ENCODE measurements around the gene TENM4.

Gene TENM4

DNA sequence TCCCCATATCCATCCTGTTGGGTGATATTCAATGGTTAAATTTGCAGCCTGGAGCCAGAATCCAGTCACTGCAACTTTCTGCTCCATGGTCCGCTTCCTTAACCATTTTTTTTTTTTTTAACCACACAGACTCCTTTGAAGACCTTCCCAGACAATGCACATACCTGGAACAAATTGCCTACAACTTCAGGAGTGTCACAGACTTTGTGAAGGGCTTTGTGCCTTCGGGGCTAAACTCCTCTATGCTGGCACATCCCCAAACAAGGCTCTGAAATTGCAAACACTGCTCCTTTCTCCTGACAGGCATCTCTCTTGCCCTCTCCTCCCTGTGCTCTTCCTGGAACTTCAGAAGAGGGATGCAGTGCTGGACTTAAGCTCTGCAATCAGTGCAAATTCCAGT, 40.6 kb downstream of the TENM4 start (continued):
- TF ChIP-seq, protein P1, sequence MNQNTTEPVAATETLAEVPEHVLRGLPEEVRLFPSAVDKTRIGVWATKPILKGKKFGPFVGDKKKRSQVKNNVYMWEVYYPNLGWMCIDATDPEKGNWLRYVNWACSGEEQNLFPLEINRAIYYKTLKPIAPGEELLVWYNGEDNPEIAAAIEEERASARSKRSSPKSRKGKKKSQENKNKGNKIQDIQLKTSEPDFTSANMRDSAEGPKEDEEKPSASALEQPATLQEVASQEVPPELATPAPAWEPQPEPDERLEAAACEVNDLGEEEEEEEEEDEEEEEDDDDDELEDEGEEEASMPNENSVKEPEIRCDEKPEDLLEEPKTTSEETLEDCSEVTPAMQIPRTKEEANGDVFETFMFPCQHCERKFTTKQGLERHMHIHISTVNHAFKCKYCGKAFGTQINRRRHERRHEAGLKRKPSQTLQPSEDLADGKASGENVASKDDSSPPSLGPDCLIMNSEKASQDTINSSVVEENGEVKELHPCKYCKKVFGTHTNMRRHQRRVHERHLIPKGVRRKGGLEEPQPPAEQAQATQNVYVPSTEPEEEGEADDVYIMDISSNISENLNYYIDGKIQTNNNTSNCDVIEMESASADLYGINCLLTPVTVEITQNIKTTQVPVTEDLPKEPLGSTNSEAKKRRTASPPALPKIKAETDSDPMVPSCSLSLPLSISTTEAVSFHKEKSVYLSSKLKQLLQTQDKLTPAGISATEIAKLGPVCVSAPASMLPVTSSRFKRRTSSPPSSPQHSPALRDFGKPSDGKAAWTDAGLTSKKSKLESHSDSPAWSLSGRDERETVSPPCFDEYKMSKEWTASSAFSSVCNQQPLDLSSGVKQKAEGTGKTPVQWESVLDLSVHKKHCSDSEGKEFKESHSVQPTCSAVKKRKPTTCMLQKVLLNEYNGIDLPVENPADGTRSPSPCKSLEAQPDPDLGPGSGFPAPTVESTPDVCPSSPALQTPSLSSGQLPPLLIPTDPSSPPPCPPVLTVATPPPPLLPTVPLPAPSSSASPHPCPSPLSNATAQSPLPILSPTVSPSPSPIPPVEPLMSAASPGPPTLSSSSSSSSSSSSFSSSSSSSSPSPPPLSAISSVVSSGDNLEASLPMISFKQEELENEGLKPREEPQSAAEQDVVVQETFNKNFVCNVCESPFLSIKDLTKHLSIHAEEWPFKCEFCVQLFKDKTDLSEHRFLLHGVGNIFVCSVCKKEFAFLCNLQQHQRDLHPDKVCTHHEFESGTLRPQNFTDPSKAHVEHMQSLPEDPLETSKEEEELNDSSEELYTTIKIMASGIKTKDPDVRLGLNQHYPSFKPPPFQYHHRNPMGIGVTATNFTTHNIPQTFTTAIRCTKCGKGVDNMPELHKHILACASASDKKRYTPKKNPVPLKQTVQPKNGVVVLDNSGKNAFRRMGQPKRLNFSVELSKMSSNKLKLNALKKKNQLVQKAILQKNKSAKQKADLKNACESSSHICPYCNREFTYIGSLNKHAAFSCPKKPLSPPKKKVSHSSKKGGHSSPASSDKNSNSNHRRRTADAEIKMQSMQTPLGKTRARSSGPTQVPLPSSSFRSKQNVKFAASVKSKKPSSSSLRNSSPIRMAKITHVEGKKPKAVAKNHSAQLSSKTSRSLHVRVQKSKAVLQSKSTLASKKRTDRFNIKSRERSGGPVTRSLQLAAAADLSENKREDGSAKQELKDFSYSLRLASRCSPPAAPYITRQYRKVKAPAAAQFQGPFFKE (tag by site-specific recombination; IDR thresholded peaks at IDR 0.05; ENCODE audit: borderline replicate concordance), result no peak
- TF ChIP-seq OVOL3 (tag by site-specific recombination; IDR thresholded peaks at IDR 0.05) (no peak), ZNF624 (tag by site-specific recombination; IDR thresholded peaks at IDR 0.05) (no peak), ZNF555 (tag by site-specific recombination; conservative IDR thresholded peaks at IDR 0.05) (no peak), ZNF768 (tag by site-specific recombination; IDR thresholded peaks at IDR 0.05) (no peak), ZNF501 (tag by site-specific recombination; IDR thresholded peaks at IDR 0.05) (no peak), ZNF585B (tag by site-specific recombination; IDR thresholded peaks at IDR 0.05) (no peak), ZSCAN4 (tag by site-specific recombination; IDR thresholded peaks at IDR 0.05) (no peak)
- TF ChIP-seq, protein P2, sequence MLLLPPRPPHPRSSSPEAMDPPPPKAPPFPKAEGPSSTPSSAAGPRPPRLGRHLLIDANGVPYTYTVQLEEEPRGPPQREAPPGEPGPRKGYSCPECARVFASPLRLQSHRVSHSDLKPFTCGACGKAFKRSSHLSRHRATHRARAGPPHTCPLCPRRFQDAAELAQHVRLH (tag by site-specific recombination; IDR thresholded peaks at IDR 0.05), result no peak

DNA sequence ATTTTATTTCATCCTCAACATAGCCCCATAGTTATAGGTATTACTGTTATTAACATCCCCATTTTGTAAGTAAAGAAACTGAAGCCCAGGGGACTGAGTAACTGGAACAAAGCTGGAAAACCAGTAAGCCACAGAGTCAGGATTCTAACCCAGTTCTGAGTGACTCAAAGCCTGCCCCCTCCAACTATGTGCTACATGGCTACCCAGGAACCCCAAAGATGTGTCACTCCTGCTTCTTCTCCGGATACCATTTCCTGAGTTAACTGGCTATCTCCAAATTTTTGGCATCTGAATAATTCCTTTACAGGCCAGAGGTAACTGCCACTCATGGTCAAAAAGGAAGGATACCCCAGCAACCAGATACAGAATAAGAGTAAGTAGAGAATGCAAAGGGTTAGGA, 43.6 kb downstream of the TENM4 start:
- H3K4me1 ChIP-seq (ENCODE audit: control insufficient read depth, insufficient read depth, low read length), result peaks cover 4% of the 10 kb centered on the region
- CTCF ChIA-PET, result interaction anchor here (0.6 to 2.4 kb wide), 2 partner anchors 16 to 97 kb away, joined by 4 to 10 read pairs; no protein-coding TSS in a partner anchor
- no peaks in the 10 kb centered on the region for H3K9me3 ChIP-seq (ENCODE audit: control insufficient read depth, insufficient read depth, low read depth, low read length)
- TF ChIP-seq REPIN1 (tag by site-specific recombination; IDR thresholded peaks at IDR 0.05; ENCODE audit: low read depth), result no peak
- no peak for TF ChIP-seq ZNF701 (tag by site-specific recombination; IDR thresholded peaks at IDR 0.05)
- no peak for TF ChIP-seq ZNF426 (tag by site-specific recombination; IDR thresholded peaks at IDR 0.05)
- H3K4me3 ChIP-seq (ENCODE audit: low read depth, low read length), result no peak overlapping the region
- no peaks in the 10 kb centered on the region for H3K36me3 ChIP-seq (ENCODE audit: control insufficient read depth in 2 of 2, insufficient read depth in 1 of 2, low read length in 2 of 2)
- POLR2A ChIA-PET, result no interaction called here
- no peak overlapping the region for H3K27ac ChIP-seq (ENCODE audit: extremely low read depth, low read depth, low read length)

DNA sequence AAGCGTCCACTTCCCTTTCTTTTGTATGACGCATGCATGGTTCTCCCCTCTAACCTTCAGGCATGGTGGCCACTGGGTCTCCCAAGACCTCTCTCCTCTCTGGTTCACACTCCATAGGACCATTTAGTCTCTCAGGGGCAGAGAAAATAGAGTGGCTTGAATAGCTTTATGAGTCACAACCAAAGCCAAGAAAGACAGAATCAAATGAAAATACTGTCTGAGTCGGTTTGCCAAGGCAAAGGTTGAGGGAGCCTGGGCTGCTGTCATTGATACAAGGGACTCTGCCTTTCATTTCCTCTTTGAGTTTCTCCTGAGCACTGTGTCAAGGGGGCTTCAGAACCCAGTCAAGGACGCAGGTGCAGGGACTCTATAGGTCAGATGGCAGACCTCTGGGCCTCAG, 44.2 kb downstream of the TENM4 start:
- no peak overlapping the region for H3K27ac ChIP-seq (ENCODE audit: extremely low read depth, low read depth, low read length)
- no peaks in the 10 kb centered on the region for H3K9me3 ChIP-seq (ENCODE audit: control insufficient read depth, insufficient read depth, low read depth, low read length)
- TF ChIP-seq, protein P3, sequence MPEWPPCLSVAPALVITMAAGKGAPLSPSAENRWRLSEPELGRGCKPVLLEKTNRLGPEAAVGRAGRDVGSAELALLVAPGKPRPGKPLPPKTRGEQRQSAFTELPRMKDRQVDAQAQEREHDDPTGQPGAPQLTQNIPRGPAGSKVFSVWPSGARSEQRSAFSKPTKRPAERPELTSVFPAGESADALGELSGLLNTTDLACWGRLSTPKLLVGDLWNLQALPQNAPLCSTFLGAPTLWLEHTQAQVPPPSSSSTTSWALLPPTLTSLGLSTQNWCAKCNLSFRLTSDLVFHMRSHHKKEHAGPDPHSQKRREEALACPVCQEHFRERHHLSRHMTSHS (tag by site-specific recombination; IDR thresholded peaks at IDR 0.05), result no peak
- TF ChIP-seq ZNF274 (IDR thresholded peaks at IDR 0.05; ENCODE audit: low read length) (no peak), ZNF274 (tag by site-specific recombination; IDR thresholded peaks at IDR 0.05; ENCODE audit: borderline replicate concordance) (no peak), HOXC10 (CRISPR knock-in tag; IDR thresholded peaks at IDR 0.05) (no peak), ZNF350 (tag by site-specific recombination; IDR thresholded peaks at IDR 0.05) (no peak), ZFP37 (tag by site-specific recombination; IDR thresholded peaks at IDR 0.05) (no peak), SP3 (tag by site-specific recombination; IDR thresholded peaks at IDR 0.05) (no peak), ZNF324 (tag by site-specific recombination; IDR thresholded peaks at IDR 0.05) (no peak), OVOL3 (tag by site-specific recombination; IDR thresholded peaks at IDR 0.05) (no peak), ZBTB10 (tag by site-specific recombination; IDR thresholded peaks at IDR 0.05) (no peak), BCL11B (tag by site-specific recombination; IDR thresholded peaks at IDR 0.05; ENCODE audit: low read depth) (no peak)
- CTCF ChIA-PET, result interaction anchor here (2.4 kb wide), 1 partner anchor 97 kb away, joined by 10 read pairs; no protein-coding TSS in a partner anchor
- POLR2A ChIA-PET, result no interaction called here
- H3K36me3 ChIP-seq (ENCODE audit: control insufficient read depth in 2 of 2, insufficient read depth in 1 of 2, low read length in 2 of 2), result no peaks in the 10 kb centered on the region
- peaks cover 4% of the 10 kb centered on the region for H3K4me1 ChIP-seq (ENCODE audit: control insufficient read depth, insufficient read depth, low read length)
- no peak overlapping the region for H3K4me3 ChIP-seq (ENCODE audit: low read depth, low read length)
